Astrocyte of the cerebellum (primary cell): Measurements from ENCODE around the gene SRGAP3.

ENCODE experiments used
- DNase-seq: peaks from one replicate; pipeline ENCODE4 v3.0.0-alpha.2; 2011; ENCODE audit warnings: low read depth
- H3K4me3 ChIP-seq: 2 replicates; pipeline ENCODE4 v1.5.1; 2011; ENCODE audit warnings: mild to moderate bottlenecking, low read depth, low read length, moderate library complexity
- CTCF ChIP-seq: IDR thresholded peaks from 2 replicates; pipeline ENCODE4 v1.5.1; 2012; ENCODE audit warnings: low read length, low read depth, moderate library complexity, mild to moderate bottlenecking; ENCODE audit errors: missing control alignments
- in situ Hi-C: cut with HindIII; loops from 2 replicates; pipeline ENCODE4 v1.10.0; 2017; ENCODE audit warnings: low sequenced_read_pairs

SRGAP3 gene

GRCh38 chr3:9169956-9170850, 79.2 kb downstream of the SRGAP3 start:
- no peak for TF ChIP-seq CTCF
- no peak for DNase-seq

GRCh38 chr3:9169326-9169725, 80.1 kb downstream of the SRGAP3 start:
- no peak for DNase-seq
- no peak overlapping the region for H3K4me3 ChIP-seq
- in situ Hi-C loops: no loop called here
- no peak for TF ChIP-seq CTCF

More at GRCh38 chr3:9169956-9170850, 79.2 kb downstream of the SRGAP3 start:
- no peak overlapping the region for H3K4me3 ChIP-seq
- in situ Hi-C loops: no loop called here

GRCh38 chr3:9168241-9168741, 81.2 kb downstream of the SRGAP3 start:
- no peak for DNase-seq
- TF ChIP-seq CTCF: no peak
- H3K4me3 ChIP-seq: no peak overlapping the region
- in situ Hi-C loops: no loop called here

GRCh38 chr3:9167222-9167621, 82.2 kb downstream of the SRGAP3 start:
- TF ChIP-seq CTCF: no peak
- in situ Hi-C loops: no loop called here
- no peak overlapping the region for H3K4me3 ChIP-seq
- no peak for DNase-seq

- H3K4me3 ChIP-seq: no peak overlapping the region
- TF ChIP-seq CTCF: no peak
- in situ Hi-C loops: no loop called here
- DNase-seq: no peak
Observed at GRCh38 chr3:9165421-9165820, 84.0 kb downstream of the SRGAP3 start.

- no peak overlapping the region for H3K4me3 ChIP-seq
- TF ChIP-seq CTCF: no peak
- in situ Hi-C loops: no loop called here
- DNase-seq: no peak
Observed at GRCh38 chr3:9163289-9163688, 86.2 kb downstream of the SRGAP3 start.
